ENCODE measurements around the gene BHLHE40.
A peak's percentile ranks its signal among the peaks of the same experiment; 100 is the strongest.

GRCh38 chr3:4978204-4978965 is 852 bp upstream of the BHLHE40 start:
- TF ChIP-seq CTCF (IDR thresholded peaks at IDR 0.05 in 4 of 5, conservative IDR thresholded peaks at IDR 0.05 in 1 of 5) (peak in 1 of 5 experiments; percentile 53), POLR2A (IDR thresholded peaks at IDR 0.05) (peak; percentile 54 to 74)
